OCI-LY7 (cell line): ENCODE measurements around the gene R3HDM4.

Experiments
- EZH2phosphoT487 ChIP-seq: fragments of 200-600 bp; sonication (generic); IDR thresholded peaks from 2 replicates; pipeline ENCODE4 v1.6.1; 2018; ENCODE audit warnings: low read depth, borderline replicate concordance, mild to moderate bottlenecking, mixed run types, antibody characterized with exemption, low read length, moderate library complexity, mixed read lengths
- TF ChIP-seq, protein P1 (sequence below): fragments of 200-600 bp; sonication (generic); conservative IDR thresholded peaks from 2 replicates; pipeline ENCODE4 v1.5.1; 2014; ENCODE audit warnings: mild to moderate bottlenecking, antibody characterized with exemption, low read length, moderate library complexity, mixed read lengths

DNA sequence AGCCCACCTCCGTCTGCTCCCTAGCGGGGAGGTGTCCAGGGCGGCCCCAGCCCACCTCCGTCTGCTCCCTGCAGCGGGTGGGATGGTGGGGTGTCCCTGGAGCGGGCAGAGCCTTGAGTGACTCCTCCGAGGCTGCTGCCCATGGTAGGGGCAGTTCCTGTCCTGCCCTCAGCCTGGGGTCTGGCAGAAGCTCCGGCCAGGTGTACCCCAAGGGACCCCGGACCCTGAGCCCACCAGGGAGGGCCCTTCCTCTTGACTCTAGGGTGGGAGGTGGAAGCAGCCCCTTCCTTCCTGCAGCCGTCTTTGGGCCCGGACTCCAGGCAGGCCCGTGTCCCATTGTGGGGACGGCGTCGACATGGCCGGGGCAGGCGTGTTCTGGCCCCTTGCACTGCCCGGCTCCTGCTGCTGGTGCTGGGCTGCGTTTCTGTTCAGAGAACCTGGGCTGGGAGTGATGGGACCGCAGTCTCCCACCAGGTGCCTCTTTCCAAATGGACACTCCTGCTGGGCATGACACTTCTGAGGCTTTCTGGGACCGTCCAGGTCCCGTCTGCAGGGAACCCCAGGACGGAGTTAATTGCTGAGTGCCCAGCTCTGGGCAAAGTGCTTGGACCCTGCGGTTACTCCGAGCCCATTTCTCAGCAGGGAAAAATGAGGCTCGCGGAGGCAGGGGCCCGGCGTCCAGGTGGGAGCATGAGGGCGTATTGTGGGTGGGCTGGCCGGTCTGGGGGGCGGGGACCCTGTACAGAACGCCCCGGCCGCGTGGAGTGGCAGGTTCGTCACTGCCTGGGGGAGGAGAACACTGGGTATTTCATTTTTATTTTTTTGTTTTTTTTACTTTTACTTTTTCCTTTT, 32.6 kb upstream of the R3HDM4 start:
- TF ChIP-seq, protein P1, sequence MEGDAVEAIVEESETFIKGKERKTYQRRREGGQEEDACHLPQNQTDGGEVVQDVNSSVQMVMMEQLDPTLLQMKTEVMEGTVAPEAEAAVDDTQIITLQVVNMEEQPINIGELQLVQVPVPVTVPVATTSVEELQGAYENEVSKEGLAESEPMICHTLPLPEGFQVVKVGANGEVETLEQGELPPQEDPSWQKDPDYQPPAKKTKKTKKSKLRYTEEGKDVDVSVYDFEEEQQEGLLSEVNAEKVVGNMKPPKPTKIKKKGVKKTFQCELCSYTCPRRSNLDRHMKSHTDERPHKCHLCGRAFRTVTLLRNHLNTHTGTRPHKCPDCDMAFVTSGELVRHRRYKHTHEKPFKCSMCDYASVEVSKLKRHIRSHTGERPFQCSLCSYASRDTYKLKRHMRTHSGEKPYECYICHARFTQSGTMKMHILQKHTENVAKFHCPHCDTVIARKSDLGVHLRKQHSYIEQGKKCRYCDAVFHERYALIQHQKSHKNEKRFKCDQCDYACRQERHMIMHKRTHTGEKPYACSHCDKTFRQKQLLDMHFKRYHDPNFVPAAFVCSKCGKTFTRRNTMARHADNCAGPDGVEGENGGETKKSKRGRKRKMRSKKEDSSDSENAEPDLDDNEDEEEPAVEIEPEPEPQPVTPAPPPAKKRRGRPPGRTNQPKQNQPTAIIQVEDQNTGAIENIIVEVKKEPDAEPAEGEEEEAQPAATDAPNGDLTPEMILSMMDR: no peak
- no peak for TF ChIP-seq EZH2phosphoT487
